Spinal cord (tissue), 10 donors: ENCODE data around the gene PRM3. TPM values are rescaled to one million over a fixed set of nuclear protein-coding genes. Genes with fewer than 3 reads are reported as not detected.
"Not testable (repeated sequence)": the region's sequence is repeated elsewhere in the genome, so short reads cannot be mapped to it uniquely, and the experiment has no call there.

Experiments used
- DNase-seq, 6 donors: peaks; one replicate each; pipeline versions ENCODE4 v3.0.0 to v3.0.0-alpha.2; 2013 to 2015; ENCODE audit warnings: low spot score in 6 of 6, low read depth in 4 of 6
- H3K27ac ChIP-seq: one replicate; pipeline ENCODE4 v1.5.1; 2013; ENCODE audit warnings: low read depth, low read length, control low read depth
- H3K27me3 ChIP-seq: one replicate; pipeline ENCODE4 v1.6.1; 2013; ENCODE audit warnings: low read length; ENCODE audit not compliant: control insufficient read depth, insufficient read depth
- H3K36me3 ChIP-seq: one replicate; pipeline ENCODE4 v1.6.1; 2013; ENCODE audit warnings: low read length; ENCODE audit not compliant: control insufficient read depth, insufficient read depth
- H3K4me1 ChIP-seq: one replicate; pipeline ENCODE4 v1.6.1; 2013; ENCODE audit warnings: low read length; ENCODE audit not compliant: control insufficient read depth, insufficient read depth
- H3K4me3 ChIP-seq: one replicate; pipeline ENCODE4 v1.5.1; 2013; ENCODE audit warnings: low read depth, low read length, control low read depth
- H3K9me3 ChIP-seq: one replicate; pipeline ENCODE4 v1.6.1; 2013; ENCODE audit warnings: low read length; ENCODE audit not compliant: control insufficient read depth, insufficient read depth
- WGBS: methylation state at CpG from one replicate; pipeline ENCODE4 v1.1.5; 2013; ENCODE audit warnings: missing lambda C conversion rate; ENCODE audit not compliant: insufficient coverage; 5-methylcytosine and 5-hydroxymethylcytosine counted together
- polyA plus RNA-seq, 2 donors: library from polyadenylated mRNA; unstranded; fragments of 120-200 nt; gene quantifications; one replicate each; pipeline ENCODE4 v1.2.1, GENCODE V29; 2013; ENCODE audit not compliant: insufficient read length in 2 of 2
- total RNA-seq, 2 donors: library from RNA; depleted of rRNA in 1 of 2; stranded (reverse); fragments of 120-200 nt in 1 of 2; fragments of >200 nt in 1 of 2; gene quantifications; one replicate each; pipeline versions ENCODE4 v1.2.3 to v1.2.4, GENCODE V29; 2013 to 2014
- donor health status: healthy.

The PRM3 gene
- total and polyA plus RNA-seq, 4 donors = not detected

GRCh38 chr16:11297492-11298142 is 24.2 kb upstream of the PRM3 start:
- Histone ChIP-seq H3K36me3 (no peaks in the 10 kb centered on the region), H3K9me3 (no peaks in the 10 kb centered on the region), H3K4me3 (peak overlapping the region; percentile 6), H3K4me1 (peaks cover 10% of the 10 kb centered on the region), H3K27ac (no peak overlapping the region), H3K27me3 (no peaks in the 10 kb centered on the region)
- DNase-seq = peak in 4 of 6 donors; percentile 47 to 87 (median 72)
- WGBS = 12% methylated on average over 18 of the region's 19 CpGs

- Histone ChIP-seq H3K27me3 (no peaks in the 10 kb centered on the region), H3K27ac (no peak overlapping the region), H3K9me3 (no peaks in the 10 kb centered on the region), H3K4me1 (peaks cover 10% of the 10 kb centered on the region), H3K36me3 (no peaks in the 10 kb centered on the region), H3K4me3 (peak overlapping the region; percentile 6)
- WGBS = 77% methylated on average over 2 of the region's 10 CpGs
- DNase-seq = no peak
These were observed 23.5 kb upstream of the PRM3 start for GRCh38 chr16:11296706-11297491.

GRCh38 chr16:11296351-11296705 is 22.9 kb upstream of the PRM3 start:
- WGBS = 80% methylated on average over 1 of the region's 3 CpGs
- H3K4me3 ChIP-seq = no peak overlapping the region
- no peak overlapping the region for H3K27ac ChIP-seq
- no peaks in the 10 kb centered on the region for H3K27me3 ChIP-seq
- no peaks in the 10 kb centered on the region for H3K9me3 ChIP-seq
- DNase-seq = no peak
- H3K4me1 ChIP-seq = peaks cover 10% of the 10 kb centered on the region
- no peaks in the 10 kb centered on the region for H3K36me3 ChIP-seq

GRCh38 chr16:11295672-11296071 is 22.2 kb upstream of the PRM3 start:
- WGBS = 90% methylated on average over 2 of the region's 4 CpGs
- Histone ChIP-seq H3K4me3 (no peak overlapping the region), H3K4me1 (peaks cover 10% of the 10 kb centered on the region), H3K27me3 (no peaks in the 10 kb centered on the region), H3K9me3 (no peaks in the 10 kb centered on the region), H3K27ac (no peak overlapping the region), H3K36me3 (no peaks in the 10 kb centered on the region)
- no peak for DNase-seq

- no peak for DNase-seq
- Histone ChIP-seq H3K27me3 (no peaks in the 10 kb centered on the region), H3K27ac (no peak overlapping the region), H3K9me3 (no peaks in the 10 kb centered on the region), H3K4me1 (peaks cover 1% of the 10 kb centered on the region), H3K36me3 (no peaks in the 10 kb centered on the region), H3K4me3 (no peak overlapping the region)
- 86% methylated on average over 4 of the region's 7 CpGs for WGBS
These were observed 18.8 kb upstream of the PRM3 start for GRCh38 chr16:11292076-11292748.

GRCh38 chr16:11291091-11291703 is 17.8 kb upstream of the PRM3 start:
- Histone ChIP-seq H3K36me3 (no peaks in the 10 kb centered on the region), H3K9me3 (no peaks in the 10 kb centered on the region), H3K27ac (no peak overlapping the region), H3K4me1 (no peaks in the 10 kb centered on the region), H3K27me3 (no peaks in the 10 kb centered on the region), H3K4me3 (no peak overlapping the region)
- 47% methylated on average over 7 of the region's 10 CpGs for WGBS
- no peak for DNase-seq

- no peaks in the 10 kb centered on the region for H3K4me1 ChIP-seq
- WGBS = 92% methylated on average over 8 of the region's 8 CpGs
- H3K36me3 ChIP-seq = no peaks in the 10 kb centered on the region
- no peak for DNase-seq
- H3K9me3 ChIP-seq = no peaks in the 10 kb centered on the region
- no peak overlapping the region for H3K4me3 ChIP-seq
- H3K27me3 ChIP-seq = no peaks in the 10 kb centered on the region
- H3K27ac ChIP-seq = no peak overlapping the region
These were observed 16.9 kb upstream of the PRM3 start for GRCh38 chr16:11290102-11290893.

- WGBS = 60% methylated on average over 1 of the region's 4 CpGs
- H3K4me1 ChIP-seq = not testable (repeated sequence)
These were observed 16.3 kb upstream of the PRM3 start for GRCh38 chr16:11289696-11290095.

GRCh38 chr16:11289202-11289601 is 15.8 kb upstream of the PRM3 start:
- WGBS = no CpG with 5 or more reads among the region's 2 CpGs
- Histone ChIP-seq H3K27ac (no peak overlapping the region), H3K4me3 (no peak overlapping the region), H3K36me3 (no peaks in the 10 kb centered on the region), H3K9me3 (no peaks in the 10 kb centered on the region), H3K27me3 (no peaks in the 10 kb centered on the region), H3K4me1 (no peaks in the 10 kb centered on the region)
- DNase-seq = no peak

More at GRCh38 chr16:11289696-11290095, 16.3 kb upstream of the PRM3 start:
- H3K27ac ChIP-seq, DNase-seq, H3K27me3 ChIP-seq, H3K9me3 ChIP-seq, H3K36me3 ChIP-seq, H3K4me3 ChIP-seq: not testable (repeated sequence)
